MM.1S (cell line): Measurements from ENCODE around the gene KRTAP5-6.

Source experiments
- DNase-seq: peaks from one replicate; pipeline ENCODE4 v3.0.0-alpha.2; 2015
- H2AFZ ChIP-seq: fragments of 300-600 bp; sonication (generic); 2 replicates; pipeline ENCODE4 v1.6.0; 2016; ENCODE audit warnings: antibody characterized with exemption, low read length
- H3F3A ChIP-seq: fragments of 300-600 bp; sonication (generic); 2 replicates; pipeline ENCODE4 v1.6.1; 2016; ENCODE audit warnings: mild to moderate bottlenecking, antibody characterized with exemption, low read length, moderate library complexity, mixed read lengths; ENCODE audit not compliant: insufficient read depth
- H3K27ac ChIP-seq: fragments of 300-600 bp; sonication (generic); 2 replicates; pipeline ENCODE4 v1.5.1; 2016; ENCODE audit warnings: mild to moderate bottlenecking, low read length
- H3K27me3 ChIP-seq: fragments of 300-600 bp; sonication (generic); replicated peaks from 2 replicates; pipeline ENCODE4 v1.6.0; 2016; ENCODE audit warnings: low read length; ENCODE audit not compliant: insufficient read depth
- H3K36me3 ChIP-seq: fragments of 300-600 bp; sonication (generic); replicated peaks from 2 replicates; pipeline ENCODE4 v1.6.1; 2016; ENCODE audit warnings: mild to moderate bottlenecking, low read length, mixed read lengths; ENCODE audit not compliant: insufficient read depth
- H3K4me1 ChIP-seq: fragments of 300-600 bp; sonication (generic); 2 replicates; pipeline ENCODE4 v1.6.1; 2016; ENCODE audit warnings: low read length, mixed read lengths
- H3K4me2 ChIP-seq: fragments of 300-600 bp; sonication (generic); 2 replicates; pipeline ENCODE4 v1.6.0; 2016; ENCODE audit warnings: low read depth, low read length
- H3K4me3 ChIP-seq: fragments of 300-600 bp; sonication (generic); 2 replicates; pipeline ENCODE4 v1.5.1; 2016; ENCODE audit warnings: low read length, mixed read lengths
- H3K79me2 ChIP-seq: fragments of 300-600 bp; sonication (generic); 2 replicates; pipeline ENCODE4 v1.6.1; 2016; ENCODE audit warnings: mixed run types, low read length, mixed read lengths
- H3K9ac ChIP-seq: fragments of 300-600 bp; sonication (generic); 2 replicates; pipeline ENCODE4 v1.6.1; 2016; ENCODE audit warnings: low read length, mixed read lengths
- H3K9me2 ChIP-seq: fragments of 300-600 bp; sonication (generic); replicated peaks from 2 replicates; pipeline ENCODE4 v1.6.1; 2016; ENCODE audit warnings: mild to moderate bottlenecking, low read length, mixed read lengths; ENCODE audit not compliant: insufficient read depth
- H3K9me3 ChIP-seq: fragments of 300-600 bp; sonication (generic); replicated peaks from 2 replicates; pipeline ENCODE4 v1.6.1; 2016; ENCODE audit warnings: mild to moderate bottlenecking, low read length, mixed read lengths; ENCODE audit not compliant: insufficient read depth
- H4K20me1 ChIP-seq: fragments of 300-600 bp; sonication (generic); 2 replicates; pipeline ENCODE4 v1.6.1; 2016; ENCODE audit warnings: mild to moderate bottlenecking, low read length, moderate library complexity, mixed read lengths; ENCODE audit not compliant: insufficient read depth
- CTCF ChIP-seq: fragments of 300-600 bp; sonication (generic); IDR thresholded peaks from 2 replicates; pipeline ENCODE4 v1.5.1; 2016; ENCODE audit warnings: antibody characterized with exemption, low read length, mixed read lengths
- EZH2 ChIP-seq: fragments of 300-600 bp; sonication (generic); optimal IDR thresholded peaks from 2 replicates; pipeline ENCODE3; 2017; ENCODE audit warnings: low read depth, mild to moderate bottlenecking, antibody characterized with exemption, low read length, mixed read lengths
- EZH2phosphoT487 ChIP-seq: fragments of 300-600 bp; sonication (generic); IDR thresholded peaks from 2 replicates; pipeline ENCODE4 v1.6.1; 2018; ENCODE audit warnings: antibody characterized with exemption, low read length

KRTAP5-6 gene

GRCh38 chr11:1672613-1673350 is 24.2 kb upstream of the KRTAP5-6 start:
- Histone ChIP-seq H3K79me2 (no peaks in the 10 kb centered on the region), H3K9ac (no peak overlapping the region)
- DNase-seq = no peak

GRCh38 chr11:1673446-1674172 is 23.4 kb upstream of the KRTAP5-6 start:
- H3K27me3 ChIP-seq = peaks cover 98% of the 10 kb centered on the region
- no peaks in the 10 kb centered on the region for H3K36me3 ChIP-seq
- no peaks in the 10 kb centered on the region for H3K4me1 ChIP-seq
- no peak overlapping the region for H3K9ac ChIP-seq
- no peaks in the 10 kb centered on the region for H3K79me2 ChIP-seq
- no peaks in the 10 kb centered on the region for H3K9me2 ChIP-seq
- H3K27ac ChIP-seq = no peak overlapping the region
- TF ChIP-seq EZH2phosphoT487 = peak; percentile 80; the same call in 1 of the 2 replicates
- no peak for TF ChIP-seq EZH2
- no peak for TF ChIP-seq CTCF
- no peaks in the 10 kb centered on the region for H3K9me3 ChIP-seq
- no peaks in the 10 kb centered on the region for H3F3A ChIP-seq
- H2AFZ ChIP-seq = no peak overlapping the region
- H3K4me3 ChIP-seq = no peak overlapping the region
- H3K4me2 ChIP-seq = no peak overlapping the region
- no peaks in the 10 kb centered on the region; the same call in 1 of the 2 replicates for H4K20me1 ChIP-seq
- no peak for DNase-seq

More at GRCh38 chr11:1672613-1673350, 24.2 kb upstream of the KRTAP5-6 start:
- H3K9me3 ChIP-seq = no peaks in the 10 kb centered on the region
- H3K36me3 ChIP-seq = no peaks in the 10 kb centered on the region
- TF ChIP-seq EZH2 = no peak
- no peak for TF ChIP-seq CTCF
- TF ChIP-seq EZH2phosphoT487 = no peak
- H4K20me1 ChIP-seq = no peaks in the 10 kb centered on the region; the same call in 1 of the 2 replicates
- H3F3A ChIP-seq = no peaks in the 10 kb centered on the region
- no peak overlapping the region for H2AFZ ChIP-seq
- no peak overlapping the region for H3K4me3 ChIP-seq
- H3K4me2 ChIP-seq = no peak overlapping the region
- H3K4me1 ChIP-seq = no peaks in the 10 kb centered on the region
- peaks cover 98% of the 10 kb centered on the region for H3K27me3 ChIP-seq
- H3K27ac ChIP-seq = no peak overlapping the region
- H3K9me2 ChIP-seq = no peaks in the 10 kb centered on the region

- no peak for DNase-seq
- Histone ChIP-seq H3K4me2 (no peak overlapping the region), H3K9me3 (no peaks in the 10 kb centered on the region), H3K9ac (no peak overlapping the region), H3K4me3 (no peak overlapping the region), H3F3A (no peaks in the 10 kb centered on the region), H3K27me3 (peaks cover 99% of the 10 kb centered on the region), H3K4me1 (no peaks in the 10 kb centered on the region), H3K36me3 (no peaks in the 10 kb centered on the region), H3K9me2 (no peaks in the 10 kb centered on the region), H3K79me2 (no peaks in the 10 kb centered on the region), H2AFZ (no peak overlapping the region), H3K27ac (no peak overlapping the region), H4K20me1 (no peaks in the 10 kb centered on the region; the same call in 1 of the 2 replicates)
- TF ChIP-seq EZH2 (no peak), CTCF (no peak), EZH2phosphoT487 (no peak)
Observed at GRCh38 chr11:1674173-1675131, 22.5 kb upstream of the KRTAP5-6 start.
